K562 (cell line): ENCODE results near the gene POU3F1. TPM values are rescaled to one million over a fixed set of nuclear protein-coding genes. Genes with fewer than 3 reads are reported as not detected.

Experiments
- ARNT ChIP-seq, 2 experiments: fragments of 450-650 bp; IDR thresholded peaks; 2 replicates each; pipeline ENCODE4 v1.6.1; 2016; ENCODE audit warnings: mild to moderate bottlenecking in 1 of 2
- BRD9 ChIP-seq: fragments of 450-650 bp; IDR thresholded peaks from 2 replicates; pipeline ENCODE4 v1.6.1; 2018; ENCODE audit warnings: low read depth; ENCODE audit not compliant: partially characterized antibody
- CHD1 ChIP-seq: fragments of 200-600 bp; sonication (generic); IDR thresholded peaks from one replicate; pipeline ENCODE4 v1.6.1; 2012; ENCODE audit warnings: mild to moderate bottlenecking, moderate library complexity, low read length, inconsistent platforms
- CLOCK ChIP-seq: fragments of 250-450 bp; sonication (Bioruptor Pico); IDR thresholded peaks from 2 replicates; pipeline ENCODE4 v1.4.0; 2020; ENCODE audit warnings: mild to moderate bottlenecking, moderate library complexity, borderline replicate concordance
- DMBX1 ChIP-seq: fragments of 250-450 bp; sonication (Bioruptor Pico); IDR thresholded peaks from 2 replicates; pipeline ENCODE4 v1.8.0; 2022; ENCODE audit warnings: inconsistent platforms, mild to moderate bottlenecking, moderate library complexity, borderline replicate concordance
- FIP1L1 ChIP-seq: fragments of 200-400 bp; formaldehyde crosslinking; IDR thresholded peaks from 2 replicates; pipeline ENCODE4 v1.6.1; 2018; ENCODE audit warnings: mild to moderate bottlenecking, low read depth, low read length; ENCODE audit not compliant: poor library complexity, severe bottlenecking
- KDM5B ChIP-seq: fragments of 200-600 bp; sonication (generic); IDR thresholded peaks from 2 replicates; pipeline ENCODE4 v1.6.1; 2012; ENCODE audit warnings: low read depth, mild to moderate bottlenecking, moderate library complexity, low read length, control low read depth, inconsistent platforms; ENCODE audit not compliant: insufficient replicate concordance
- KHSRP ChIP-seq: fragments of 450-650 bp; IDR thresholded peaks from 2 replicates; pipeline ENCODE4 v1.6.1; 2017
- MNT ChIP-seq, 2 experiments: fragments of 450-650 bp; conservative IDR thresholded peaks; 2 replicates each; pipeline ENCODE4 v1.6.1; 2017; ENCODE audit warnings: mild to moderate bottlenecking in 2 of 2, moderate library complexity in 2 of 2
- POLR2A ChIP-seq: fragments of 450-650 bp; conservative IDR thresholded peaks from 2 replicates; pipeline ENCODE4 v1.6.1; 2016
- POLR2AphosphoS5 ChIP-seq: IDR thresholded peaks from 2 replicates; pipeline ENCODE4 v1.6.1; 2011; ENCODE audit warnings: mild to moderate bottlenecking, low read depth, low read length, moderate library complexity; ENCODE audit not compliant: control insufficient read depth, insufficient read depth
- SIN3A ChIP-seq, 2 experiments: fragments of 150-350 bp in 1 of 2; IDR thresholded peaks; 2 replicates each; pipeline ENCODE4 v1.6.1; 2011 to 2016; ENCODE audit warnings: borderline replicate concordance in 2 of 2, low read depth in 2 of 2, low read length in 2 of 2, mild to moderate bottlenecking in 2 of 2, moderate library complexity in 2 of 2; ENCODE audit not compliant: control insufficient read depth in 1 of 2
- SIN3B ChIP-seq: fragments of 450-650 bp; IDR thresholded peaks from 2 replicates; pipeline ENCODE4 v1.6.1; 2017; ENCODE audit warnings: low read depth, mild to moderate bottlenecking, moderate library complexity
- TFAP4 ChIP-seq: sonication (generic); formaldehyde crosslinking; IDR thresholded peaks from 2 replicates; pipeline ENCODE4 v1.8.0; 2022; ENCODE audit warnings: missing genetic modification reagents, mild to moderate bottlenecking, moderate library complexity, borderline replicate concordance
- ZBTB2 ChIP-seq: fragments of 450-650 bp; IDR thresholded peaks from 2 replicates; pipeline ENCODE4 v1.6.1; 2016; ENCODE audit warnings: antibody characterized with exemption
- ZBTB9 ChIP-seq: fragments of 450-650 bp; formaldehyde crosslinking; IDR thresholded peaks from 2 replicates; pipeline ENCODE4 v1.4.0; 2020; ENCODE audit warnings: mild to moderate bottlenecking, moderate library complexity
- ZNF212 ChIP-seq: fragments of 450-650 bp; formaldehyde crosslinking; IDR thresholded peaks from 2 replicates; pipeline ENCODE4 v1.4.0; 2020; ENCODE audit warnings: mild to moderate bottlenecking
- ZNF316 ChIP-seq: fragments of 450-650 bp; IDR thresholded peaks from 2 replicates; pipeline ENCODE4 v1.6.1; 2016
- polyA plus RNA-seq, 8 experiments: library from polyadenylated mRNA; depleted of rRNA in 4 of 8; stranded (reverse) in 5 of 8; unstranded in 3 of 8; fragments of >200 nt; fragmentation: Nextera tagmentation in 2 of 8; fragmentation: Illumina TruSeq in 1 of 8; extraction: Ambion mirVana in 2 of 8; extraction: Trizol in 1 of 8; gene quantifications; 2 replicates each; pipeline versions ENCODE4 v1.2.1 to v1.2.3, GENCODE V29; 2011 to 2014; ENCODE audit warnings: inconsistent platforms in 1 of 8, missing spikeins in 1 of 8
- total RNA-seq, 7 experiments: library from RNA; depleted of rRNA in 6 of 7; stranded (reverse); fragments of >200 nt in 6 of 7; fragmentation: Illumina TruSeq in 2 of 7; extraction: Trizol in 2 of 7; gene quantifications; 2 replicates each; pipeline versions ENCODE4 v1.2.1 to v1.2.3, GENCODE V29; 2011 to 2021; ENCODE audit warnings: low replicate concordance in 1 of 7

Gene POU3F1
- total and polyA plus RNA-seq, 9 of the 15 experiments (the other 6 are each of a cell fraction or from before 2014, with no cell fraction given): 0.09 TPM; not detected in 8

- TF ChIP-seq KDM5B: peak; percentile 51
- peak in 1 of 2 experiments; percentile 83; a peak in 2 of 4 replicates for TF ChIP-seq SIN3A (IDR thresholded peaks at IDR 0.05; ENCODE audit: borderline replicate concordance in 2 of 2, control insufficient read depth in 1 of 2, low read depth in 2 of 2, low read length in 2 of 2)
- no peak for TF ChIP-seq KHSRP
- 0 out of 2 replicates have a peak, but pooled peaks have one; percentile 50 for TF ChIP-seq POLR2A
- TF ChIP-seq ZNF212: no peak
- 0 out of 2 replicates have a peak, but pooled peaks have one; percentile 16 for TF ChIP-seq DMBX1
- no peak for TF ChIP-seq ZBTB2
- TF ChIP-seq ZBTB9 (CRISPR knock-in tag): peak; percentile 32; the same call in 1 of the 2 replicates
- peak; percentile 51; the same call in 1 of the 2 replicates for TF ChIP-seq SIN3B
- TF ChIP-seq CLOCK (CRISPR knock-in tag): no peak
- peak; percentile 28; the same call in 1 of the 2 replicates for TF ChIP-seq TFAP4 (CRISPR knock-in tag)
- no peak for TF ChIP-seq MNT (conservative IDR thresholded peaks at IDR 0.05)
- TF ChIP-seq POLR2AphosphoS5: peak; percentile 70; the same call in 1 of the 2 replicates
- no peak for TF ChIP-seq FIP1L1
- peak; percentile 6 for TF ChIP-seq CHD1
- TF ChIP-seq ARNT (IDR thresholded peaks at IDR 0.05): no peak
- TF ChIP-seq BRD9: peak; percentile 49
- no peak for TF ChIP-seq ZNF316
These were observed 41.2 kb downstream of the POU3F1 start, which contains the start of gene FHL3 (continued) for GRCh38 chr1:38005195-38006007.
